Measurements from ENCODE around the gene ABR. TPM values are rescaled to one million over a fixed set of nuclear protein-coding genes. Genes with fewer than 3 reads are reported as not detected.

Gene ABR
- total and polyA plus RNA-seq, 2 donors = 17.7 to 37.6 TPM

GRCh38 chr17:1087381-1088241 is 92.2 kb downstream of the ABR start:
- Histone ChIP-seq H3K27me3 (ENCODE audit: control insufficient read depth in 2 of 2, insufficient read depth in 1 of 2, low read length in 1 of 2) (no peaks in the 10 kb centered on the region), H3K4me3 (ENCODE audit: low read length in 2 of 2) (no peak overlapping the region), H3K36me3 (ENCODE audit: control insufficient read depth in 2 of 2, insufficient read depth in 2 of 2, low read length in 1 of 2) (peaks cover 17 to 36% of the 10 kb centered on the region in 2 donors), H3K9me3 (ENCODE audit: control insufficient read depth in 2 of 2, insufficient read depth in 1 of 2, low read length in 1 of 2) (no peaks in the 10 kb centered on the region), H3K4me1 (ENCODE audit: control insufficient read depth in 2 of 2, insufficient read depth in 2 of 2, low read length in 2 of 2) (peaks cover 0 to 6% of the 10 kb centered on the region in 2 donors), H3K27ac (ENCODE audit: low read depth in 1 of 2, low read length in 1 of 2) (no peak overlapping the region)
- DNase-seq (ENCODE audit: low read depth in 6 of 9, low spot score in 9 of 9) = no peak
- WGBS = 94% methylated on average over 35 of the region's 35 CpGs

- no peaks in the 10 kb centered on the region for H3K27me3 ChIP-seq (ENCODE audit: control insufficient read depth in 2 of 2, insufficient read depth in 1 of 2, low read length in 1 of 2)
- no peak overlapping the region for H3K27ac ChIP-seq (ENCODE audit: low read depth in 1 of 2, low read length in 1 of 2)
- H3K4me1 ChIP-seq (ENCODE audit: control insufficient read depth in 2 of 2, insufficient read depth in 2 of 2, low read length in 2 of 2) = no peaks in the 10 kb centered on the region
- WGBS = 97% methylated on average over 19 of the region's 19 CpGs
- H3K4me3 ChIP-seq (ENCODE audit: low read length in 2 of 2) = no peak overlapping the region
- peaks cover 7 to 27% of the 10 kb centered on the region in 2 donors for H3K36me3 ChIP-seq (ENCODE audit: control insufficient read depth in 2 of 2, insufficient read depth in 2 of 2, low read length in 1 of 2)
- no peaks in the 10 kb centered on the region for H3K9me3 ChIP-seq (ENCODE audit: control insufficient read depth in 2 of 2, insufficient read depth in 1 of 2, low read length in 1 of 2)
- no peak for DNase-seq (ENCODE audit: low read depth in 6 of 9, low spot score in 9 of 9)
These were observed 96.2 kb downstream of the ABR start for GRCh38 chr17:1083451-1084187.

- H3K9me3 ChIP-seq (ENCODE audit: control insufficient read depth in 2 of 2, insufficient read depth in 1 of 2, low read length in 1 of 2) = no peaks in the 10 kb centered on the region
- DNase-seq (ENCODE audit: low read depth in 6 of 9, low spot score in 9 of 9) = no peak
- no peaks in the 10 kb centered on the region for H3K4me1 ChIP-seq (ENCODE audit: control insufficient read depth in 2 of 2, insufficient read depth in 2 of 2, low read length in 2 of 2)
- H3K4me3 ChIP-seq (ENCODE audit: low read length in 2 of 2) = no peak overlapping the region
- no peak overlapping the region for H3K27ac ChIP-seq (ENCODE audit: low read depth in 1 of 2, low read length in 1 of 2)
- 98% methylated on average over 8 of the region's 8 CpGs for WGBS
- H3K36me3 ChIP-seq (ENCODE audit: control insufficient read depth in 2 of 2, insufficient read depth in 2 of 2, low read length in 1 of 2) = peaks cover 7 to 27% of the 10 kb centered on the region in 2 donors
- H3K27me3 ChIP-seq (ENCODE audit: control insufficient read depth in 2 of 2, insufficient read depth in 1 of 2, low read length in 1 of 2) = no peaks in the 10 kb centered on the region
These were observed 97.2 kb downstream of the ABR start for GRCh38 chr17:1082579-1082978.

- Histone ChIP-seq H3K4me3 (ENCODE audit: low read length in 2 of 2) (no peak overlapping the region), H3K36me3 (ENCODE audit: control insufficient read depth in 2 of 2, insufficient read depth in 2 of 2, low read length in 1 of 2) (peaks cover 7 to 24% of the 10 kb centered on the region in 2 donors), H3K9me3 (ENCODE audit: control insufficient read depth in 2 of 2, insufficient read depth in 1 of 2, low read length in 1 of 2) (no peaks in the 10 kb centered on the region), H3K4me1 (ENCODE audit: control insufficient read depth in 2 of 2, insufficient read depth in 2 of 2, low read length in 2 of 2) (no peaks in the 10 kb centered on the region), H3K27ac (ENCODE audit: low read depth in 1 of 2, low read length in 1 of 2) (no peak overlapping the region), H3K27me3 (ENCODE audit: control insufficient read depth in 2 of 2, insufficient read depth in 1 of 2, low read length in 1 of 2) (no peaks in the 10 kb centered on the region)
- whole genome bisulfite sequencing = 96% methylated on average over 43 of the region's 43 CpGs
- DNase-seq (ENCODE audit: low read depth in 6 of 9, low spot score in 9 of 9) = no peak
These were observed 100.8 kb downstream of the ABR start for GRCh38 chr17:1078831-1079561.

GRCh38 chr17:1077986-1078711 is 101.6 kb downstream of the ABR start:
- Histone ChIP-seq H3K27me3 (ENCODE audit: control insufficient read depth in 2 of 2, insufficient read depth in 1 of 2, low read length in 1 of 2) (no peaks in the 10 kb centered on the region), H3K36me3 (ENCODE audit: control insufficient read depth in 2 of 2, insufficient read depth in 2 of 2, low read length in 1 of 2) (peaks cover 7 to 19% of the 10 kb centered on the region in 2 donors), H3K4me3 (ENCODE audit: low read length in 2 of 2) (no peak overlapping the region), H3K27ac (ENCODE audit: low read depth in 1 of 2, low read length in 1 of 2) (no peak overlapping the region), H3K9me3 (ENCODE audit: control insufficient read depth in 2 of 2, insufficient read depth in 1 of 2, low read length in 1 of 2) (no peaks in the 10 kb centered on the region), H3K4me1 (ENCODE audit: control insufficient read depth in 2 of 2, insufficient read depth in 2 of 2, low read length in 2 of 2) (no peaks in the 10 kb centered on the region)
- DNase-seq (ENCODE audit: low read depth in 6 of 9, low spot score in 9 of 9) = no peak
- WGBS = 96% methylated on average over 42 of the region's 42 CpGs

- WGBS = 97% methylated on average over 10 of the region's 10 CpGs
- Histone ChIP-seq H3K36me3 (ENCODE audit: control insufficient read depth in 2 of 2, insufficient read depth in 2 of 2, low read length in 1 of 2) (peaks cover 7 to 14% of the 10 kb centered on the region in 2 donors), H3K27me3 (ENCODE audit: control insufficient read depth in 2 of 2, insufficient read depth in 1 of 2, low read length in 1 of 2) (no peaks in the 10 kb centered on the region), H3K9me3 (ENCODE audit: control insufficient read depth in 2 of 2, insufficient read depth in 1 of 2, low read length in 1 of 2) (no peaks in the 10 kb centered on the region), H3K4me1 (ENCODE audit: control insufficient read depth in 2 of 2, insufficient read depth in 2 of 2, low read length in 2 of 2) (no peaks in the 10 kb centered on the region), H3K4me3 (ENCODE audit: low read length in 2 of 2) (no peak overlapping the region), H3K27ac (ENCODE audit: low read depth in 1 of 2, low read length in 1 of 2) (no peak overlapping the region)
- DNase-seq (ENCODE audit: low read depth in 6 of 9, low spot score in 9 of 9) = no peak
These were observed 102.2 kb downstream of the ABR start for GRCh38 chr17:1077581-1077985.

GRCh38 chr17:1076982-1077302 is 102.8 kb downstream of the ABR start:
- Histone ChIP-seq H3K4me1 (ENCODE audit: control insufficient read depth in 2 of 2, insufficient read depth in 2 of 2, low read length in 2 of 2) (no peaks in the 10 kb centered on the region), H3K36me3 (ENCODE audit: control insufficient read depth in 2 of 2, insufficient read depth in 2 of 2, low read length in 1 of 2) (peaks cover 2 to 8% of the 10 kb centered on the region in 2 donors), H3K4me3 (ENCODE audit: low read length in 2 of 2) (no peak overlapping the region), H3K27me3 (ENCODE audit: control insufficient read depth in 2 of 2, insufficient read depth in 1 of 2, low read length in 1 of 2) (no peaks in the 10 kb centered on the region), H3K9me3 (ENCODE audit: control insufficient read depth in 2 of 2, insufficient read depth in 1 of 2, low read length in 1 of 2) (no peaks in the 10 kb centered on the region), H3K27ac (ENCODE audit: low read depth in 1 of 2, low read length in 1 of 2) (no peak overlapping the region)
- no peak for DNase-seq (ENCODE audit: low read depth in 6 of 9, low spot score in 9 of 9)
- WGBS = 97% methylated on average over 6 of the region's 6 CpGs

GRCh38 chr17:1076299-1076981 is 103.3 kb downstream of the ABR start:
- Histone ChIP-seq H3K4me3 (ENCODE audit: low read length in 2 of 2) (no peak overlapping the region), H3K27me3 (ENCODE audit: control insufficient read depth in 2 of 2, insufficient read depth in 1 of 2, low read length in 1 of 2) (no peaks in the 10 kb centered on the region), H3K27ac (ENCODE audit: low read depth in 1 of 2, low read length in 1 of 2) (no peak overlapping the region), H3K9me3 (ENCODE audit: control insufficient read depth in 2 of 2, insufficient read depth in 1 of 2, low read length in 1 of 2) (no peaks in the 10 kb centered on the region), H3K36me3 (ENCODE audit: control insufficient read depth in 2 of 2, insufficient read depth in 2 of 2, low read length in 1 of 2) (peaks cover 5 to 11% of the 10 kb centered on the region in 2 donors), H3K4me1 (ENCODE audit: control insufficient read depth in 2 of 2, insufficient read depth in 2 of 2, low read length in 2 of 2) (no peaks in the 10 kb centered on the region)
- WGBS = 94% methylated on average over 15 of the region's 15 CpGs
- no peak for DNase-seq (ENCODE audit: low read depth in 6 of 9, low spot score in 9 of 9)
